Astrocyte of the spinal cord (primary cell): ENCODE results near the gene CCDC154.

ENCODE experiments used
- DNase-seq: peaks from one replicate; pipeline ENCODE4 v3.0.0; 2011; ENCODE audit warnings: low read depth, low spot score
- H3K4me3 ChIP-seq: 2 replicates; pipeline ENCODE4 v1.5.1; 2011; ENCODE audit warnings: low read depth, mild to moderate bottlenecking, low read length, moderate library complexity
- in situ Hi-C: cut with HindIII; loops from 2 replicates; pipeline ENCODE4 v1.10.0; 2017; ENCODE audit warnings: low sequenced_read_pairs
- TF ChIP-seq, protein P1 (sequence below): IDR thresholded peaks from 2 replicates; pipeline ENCODE4 v1.5.1; 2012; ENCODE audit warnings: low read depth, mild to moderate bottlenecking, low read length, inconsistent platforms

The CCDC154 gene

DNA sequence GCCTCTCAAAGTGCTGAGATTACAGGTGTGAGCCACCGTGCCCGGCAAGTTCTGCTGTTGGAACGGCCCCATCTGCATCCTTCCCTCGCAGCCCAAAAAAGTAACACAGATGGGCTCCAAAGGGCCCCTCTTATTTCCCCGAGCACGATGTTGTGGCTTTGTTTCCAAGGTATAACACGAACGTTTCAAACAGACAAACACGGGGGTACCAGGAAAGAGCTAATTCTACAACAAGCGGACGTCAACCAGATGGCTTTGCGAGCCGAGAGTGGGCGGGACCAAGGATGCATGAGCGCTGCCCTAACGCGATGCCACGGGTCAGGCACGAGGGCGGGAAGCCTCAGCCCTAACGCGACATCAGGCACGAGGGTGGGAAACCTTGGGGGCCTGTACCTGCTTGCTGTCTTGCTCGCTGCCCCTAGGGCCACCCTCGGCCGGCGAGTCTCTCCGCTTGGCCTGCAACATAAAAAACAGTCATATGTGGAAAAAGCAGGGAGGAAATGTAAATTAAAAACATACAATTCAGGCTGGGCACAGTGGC lies 54.0 kb downstream of the CCDC154 start:
- TF ChIP-seq, protein P1, sequence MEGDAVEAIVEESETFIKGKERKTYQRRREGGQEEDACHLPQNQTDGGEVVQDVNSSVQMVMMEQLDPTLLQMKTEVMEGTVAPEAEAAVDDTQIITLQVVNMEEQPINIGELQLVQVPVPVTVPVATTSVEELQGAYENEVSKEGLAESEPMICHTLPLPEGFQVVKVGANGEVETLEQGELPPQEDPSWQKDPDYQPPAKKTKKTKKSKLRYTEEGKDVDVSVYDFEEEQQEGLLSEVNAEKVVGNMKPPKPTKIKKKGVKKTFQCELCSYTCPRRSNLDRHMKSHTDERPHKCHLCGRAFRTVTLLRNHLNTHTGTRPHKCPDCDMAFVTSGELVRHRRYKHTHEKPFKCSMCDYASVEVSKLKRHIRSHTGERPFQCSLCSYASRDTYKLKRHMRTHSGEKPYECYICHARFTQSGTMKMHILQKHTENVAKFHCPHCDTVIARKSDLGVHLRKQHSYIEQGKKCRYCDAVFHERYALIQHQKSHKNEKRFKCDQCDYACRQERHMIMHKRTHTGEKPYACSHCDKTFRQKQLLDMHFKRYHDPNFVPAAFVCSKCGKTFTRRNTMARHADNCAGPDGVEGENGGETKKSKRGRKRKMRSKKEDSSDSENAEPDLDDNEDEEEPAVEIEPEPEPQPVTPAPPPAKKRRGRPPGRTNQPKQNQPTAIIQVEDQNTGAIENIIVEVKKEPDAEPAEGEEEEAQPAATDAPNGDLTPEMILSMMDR = no peak
- no peak for DNase-seq
- no peak overlapping the region for H3K4me3 ChIP-seq
- in situ Hi-C loops = no loop called here

DNA sequence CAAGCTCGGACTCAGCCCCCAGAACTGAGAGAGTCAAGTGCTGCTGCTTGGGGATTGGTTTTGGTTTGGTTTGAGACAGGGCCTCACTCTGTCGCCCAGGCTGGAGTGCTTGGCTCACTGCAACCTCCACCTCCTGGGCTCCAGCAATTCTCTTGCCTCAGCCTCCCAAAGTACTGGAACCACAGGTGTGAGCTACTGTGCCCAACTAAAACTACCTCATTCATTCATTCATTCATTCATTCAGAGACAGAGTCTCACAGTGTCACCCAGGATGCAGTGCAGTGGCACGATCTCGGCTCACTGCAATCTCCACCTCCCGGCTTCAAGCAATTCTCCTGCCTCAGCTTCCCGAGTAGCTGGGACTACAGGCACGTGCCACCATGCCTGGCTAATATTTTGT lies 54.6 kb downstream of the CCDC154 start:
- DNase-seq = no peak
- TF ChIP-seq, protein P1 = no peak
- in situ Hi-C loops = no loop called here
- H3K4me3 ChIP-seq = no peak overlapping the region

DNA sequence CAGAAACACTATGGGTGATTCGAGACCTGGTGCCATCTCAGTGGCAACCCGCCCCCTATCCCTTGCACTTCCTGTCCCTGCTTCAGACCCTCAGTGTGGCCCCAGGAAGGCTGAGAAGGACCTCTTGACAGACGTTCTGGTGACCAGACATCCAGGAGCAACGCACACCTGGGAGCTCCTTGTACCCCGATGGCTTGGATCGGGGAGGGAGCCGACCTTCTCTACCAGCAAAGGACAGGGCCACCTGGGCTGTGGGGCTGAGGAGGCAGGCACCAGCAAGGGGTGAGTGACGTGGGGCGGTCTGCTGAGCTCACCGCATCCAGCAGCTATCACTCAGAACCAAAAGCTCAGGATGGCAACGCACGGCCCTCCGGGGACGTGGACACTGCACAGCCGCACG lies 57.0 kb downstream of the CCDC154 start:
- TF ChIP-seq, protein P1 = no peak
- DNase-seq = no peak
- no peak overlapping the region for H3K4me3 ChIP-seq
- in situ Hi-C loops = no loop called here

DNA sequence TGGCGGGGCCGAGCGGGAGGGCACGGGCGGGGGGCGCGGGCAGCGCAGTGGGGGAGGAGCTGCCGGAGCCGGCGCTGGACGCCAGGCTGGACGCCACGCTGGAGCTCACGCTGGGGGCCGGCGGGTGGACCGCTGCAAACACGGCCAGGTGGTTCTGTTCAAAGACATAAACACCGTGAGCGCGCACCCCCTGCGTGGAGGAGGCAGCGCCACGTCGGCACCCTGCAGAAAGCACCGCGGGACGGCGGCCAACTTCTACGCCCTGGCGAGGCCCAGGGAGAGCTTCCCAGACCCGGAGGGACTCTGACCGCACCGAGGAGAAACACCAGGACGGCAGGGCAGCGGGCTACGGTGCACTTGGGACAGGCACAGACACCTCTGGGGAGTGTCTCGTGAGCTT lies 59.1 kb downstream of the CCDC154 start:
- no peak overlapping the region for H3K4me3 ChIP-seq
- in situ Hi-C loops = no loop called here
- TF ChIP-seq, protein P1 = no peak
- DNase-seq = no peak
